ENCODE measurements around the gene ARHGAP45.
A peak's percentile ranks its signal among the peaks of the same experiment; 100 is the strongest.
"Not testable (repeated sequence)": the region's sequence is repeated elsewhere in the genome, so short reads cannot be mapped to it uniquely, and the experiment has no call there.

ARHGAP45 gene, protein sequence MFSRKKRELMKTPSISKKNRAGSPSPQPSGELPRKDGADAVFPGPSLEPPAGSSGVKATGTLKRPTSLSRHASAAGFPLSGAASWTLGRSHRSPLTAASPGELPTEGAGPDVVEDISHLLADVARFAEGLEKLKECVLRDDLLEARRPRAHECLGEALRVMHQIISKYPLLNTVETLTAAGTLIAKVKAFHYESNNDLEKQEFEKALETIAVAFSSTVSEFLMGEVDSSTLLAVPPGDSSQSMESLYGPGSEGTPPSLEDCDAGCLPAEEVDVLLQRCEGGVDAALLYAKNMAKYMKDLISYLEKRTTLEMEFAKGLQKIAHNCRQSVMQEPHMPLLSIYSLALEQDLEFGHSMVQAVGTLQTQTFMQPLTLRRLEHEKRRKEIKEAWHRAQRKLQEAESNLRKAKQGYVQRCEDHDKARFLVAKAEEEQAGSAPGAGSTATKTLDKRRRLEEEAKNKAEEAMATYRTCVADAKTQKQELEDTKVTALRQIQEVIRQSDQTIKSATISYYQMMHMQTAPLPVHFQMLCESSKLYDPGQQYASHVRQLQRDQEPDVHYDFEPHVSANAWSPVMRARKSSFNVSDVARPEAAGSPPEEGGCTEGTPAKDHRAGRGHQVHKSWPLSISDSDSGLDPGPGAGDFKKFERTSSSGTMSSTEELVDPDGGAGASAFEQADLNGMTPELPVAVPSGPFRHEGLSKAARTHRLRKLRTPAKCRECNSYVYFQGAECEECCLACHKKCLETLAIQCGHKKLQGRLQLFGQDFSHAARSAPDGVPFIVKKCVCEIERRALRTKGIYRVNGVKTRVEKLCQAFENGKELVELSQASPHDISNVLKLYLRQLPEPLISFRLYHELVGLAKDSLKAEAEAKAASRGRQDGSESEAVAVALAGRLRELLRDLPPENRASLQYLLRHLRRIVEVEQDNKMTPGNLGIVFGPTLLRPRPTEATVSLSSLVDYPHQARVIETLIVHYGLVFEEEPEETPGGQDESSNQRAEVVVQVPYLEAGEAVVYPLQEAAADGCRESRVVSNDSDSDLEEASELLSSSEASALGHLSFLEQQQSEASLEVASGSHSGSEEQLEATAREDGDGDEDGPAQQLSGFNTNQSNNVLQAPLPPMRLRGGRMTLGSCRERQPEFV

GRCh38 chr19:1066748-1067340 lies at the start of gene ARHGAP45:
Gene ARHGAP45, plus strand, starts transcription at chr19:1067167. Its CDS starts 239 bp downstream, at chr19:1067406.
- no peak for DNase-seq

- DNase-seq: no peak
Observed at GRCh38 chr19:1017906-1018305, 49.1 kb upstream of the ARHGAP45 start.

DNA sequence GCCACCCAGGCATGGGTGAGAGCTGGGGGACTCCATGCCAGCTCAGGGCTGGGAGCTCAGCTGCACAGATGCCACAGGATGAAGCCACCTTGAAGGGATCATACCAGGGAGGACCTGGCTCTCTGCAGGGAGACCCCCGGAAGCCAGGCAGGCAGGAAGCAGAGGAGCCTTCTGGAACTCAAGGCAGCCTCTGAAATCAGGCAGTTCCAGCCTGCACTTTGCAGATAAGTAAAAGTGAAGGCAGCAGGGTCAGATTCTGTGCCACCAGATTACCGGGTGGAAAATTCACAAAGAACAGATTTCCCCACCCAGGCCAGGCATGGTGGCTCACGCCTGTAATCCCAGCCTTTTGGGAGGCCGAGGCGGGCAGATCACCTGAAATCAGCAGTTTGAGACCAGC lies 48.6 kb upstream of the ARHGAP45 start:
- DNase-seq: no peak

DNA sequence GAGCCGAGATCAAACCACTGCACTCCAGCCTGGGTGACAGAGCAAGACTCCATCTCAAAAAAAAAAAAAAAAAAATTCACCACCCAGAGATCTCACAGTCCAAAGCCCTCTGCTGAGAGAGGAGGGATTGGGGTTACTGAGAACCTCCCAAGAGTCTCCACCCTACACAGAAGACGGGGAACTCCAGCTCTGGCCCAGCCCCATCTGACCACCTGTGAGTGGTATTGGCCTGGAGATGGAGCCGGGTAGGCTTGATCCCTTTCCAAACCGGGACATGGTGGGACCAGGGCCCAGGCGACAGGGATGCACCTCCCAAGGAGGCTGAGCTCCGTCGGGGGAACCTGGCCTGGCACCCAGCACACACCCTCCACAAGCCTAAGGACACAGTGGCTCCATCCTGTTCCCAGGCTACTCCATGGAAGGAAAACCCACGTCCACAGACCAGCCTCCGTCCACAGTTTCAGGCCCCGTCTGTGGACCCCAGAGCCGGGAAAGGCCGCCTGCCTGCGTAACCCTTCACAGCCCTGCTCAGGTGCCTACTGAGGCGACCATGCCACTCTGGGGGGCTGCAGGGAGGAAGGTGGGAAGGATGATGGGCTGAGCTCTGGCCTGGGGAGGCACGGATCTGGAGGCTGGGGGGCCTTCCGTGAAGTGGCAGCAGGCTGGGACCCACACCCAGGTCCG lies 47.9 kb upstream of the ARHGAP45 start:
- DNase-seq: no peak

DNA sequence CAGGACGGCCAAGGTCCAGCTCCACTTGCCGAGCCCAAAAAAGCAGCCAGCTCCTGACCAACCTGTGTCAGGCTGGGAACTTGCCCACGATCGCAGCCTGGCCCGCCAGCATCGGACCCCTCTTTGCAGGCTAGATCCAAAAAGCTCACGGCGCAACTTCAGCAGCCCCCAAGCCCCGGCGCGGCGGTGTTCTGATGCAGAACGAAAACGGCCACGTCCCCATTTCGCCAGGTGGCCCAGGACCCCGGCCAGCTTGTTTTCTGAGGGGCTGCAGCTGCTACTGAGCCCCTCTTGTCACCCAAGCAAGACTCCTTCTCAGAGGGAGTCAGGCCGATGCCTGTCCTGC lies 47.4 kb upstream of the ARHGAP45 start:
- no peak for DNase-seq

- DNase-seq: no peak
Observed at GRCh38 chr19:1019980-1020867, 46.7 kb upstream of the ARHGAP45 start.

DNA sequence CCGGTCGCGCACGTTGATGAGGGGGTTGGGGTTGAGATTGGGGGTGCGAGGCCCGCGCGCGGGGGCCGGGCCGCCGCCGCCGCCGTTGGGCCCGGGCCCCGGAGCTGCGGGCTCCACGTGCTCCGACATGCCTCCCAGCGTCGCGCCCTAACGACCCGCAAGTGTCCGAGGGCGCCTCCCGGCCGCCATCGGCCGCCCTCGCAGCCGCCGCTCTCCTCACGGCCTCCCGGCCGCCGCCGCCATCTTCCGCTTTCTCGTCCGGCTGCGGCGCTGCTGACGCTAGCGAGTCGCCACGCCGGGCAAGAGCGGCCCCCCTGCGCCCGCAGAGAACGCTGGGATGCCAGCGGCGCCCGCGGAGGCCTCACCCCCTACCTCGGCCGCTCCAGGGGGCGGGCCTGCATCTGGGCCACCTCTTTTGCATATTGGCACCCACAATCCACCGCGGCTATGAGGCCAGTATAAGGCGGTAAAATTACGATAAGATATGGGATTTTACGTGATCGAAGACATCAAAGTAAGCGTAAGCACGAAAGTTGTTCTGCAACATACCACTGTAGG lies 46.0 kb upstream of the ARHGAP45 start, which contains the start of gene TMEM259:
Gene TMEM259, minus strand, starts transcription at position 256 of the 558 bp plus-strand sequence. Its CDS starts 127 bp downstream, at position 129.
- peak; percentile 87 for DNase-seq

DNA sequence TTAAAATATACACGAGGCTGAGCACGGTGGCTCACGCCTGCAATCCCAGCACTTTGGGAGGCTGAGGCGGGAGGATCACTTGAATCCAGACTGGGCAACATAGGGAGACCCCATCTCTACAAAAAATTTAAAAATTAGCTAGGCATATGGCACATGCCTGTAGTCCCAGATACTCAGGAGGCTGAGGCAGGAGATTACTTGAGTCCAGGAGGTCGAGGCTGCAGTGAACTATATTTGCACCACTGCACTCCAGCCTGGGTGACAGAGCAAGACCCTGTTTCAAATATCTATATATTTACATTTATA lies 43.1 kb upstream of the ARHGAP45 start:
- DNase-seq: not testable (repeated sequence)

GRCh38 chr19:1025080-1025479 lies 41.9 kb upstream of the ARHGAP45 start:
- not testable (repeated sequence) for DNase-seq

DNA sequence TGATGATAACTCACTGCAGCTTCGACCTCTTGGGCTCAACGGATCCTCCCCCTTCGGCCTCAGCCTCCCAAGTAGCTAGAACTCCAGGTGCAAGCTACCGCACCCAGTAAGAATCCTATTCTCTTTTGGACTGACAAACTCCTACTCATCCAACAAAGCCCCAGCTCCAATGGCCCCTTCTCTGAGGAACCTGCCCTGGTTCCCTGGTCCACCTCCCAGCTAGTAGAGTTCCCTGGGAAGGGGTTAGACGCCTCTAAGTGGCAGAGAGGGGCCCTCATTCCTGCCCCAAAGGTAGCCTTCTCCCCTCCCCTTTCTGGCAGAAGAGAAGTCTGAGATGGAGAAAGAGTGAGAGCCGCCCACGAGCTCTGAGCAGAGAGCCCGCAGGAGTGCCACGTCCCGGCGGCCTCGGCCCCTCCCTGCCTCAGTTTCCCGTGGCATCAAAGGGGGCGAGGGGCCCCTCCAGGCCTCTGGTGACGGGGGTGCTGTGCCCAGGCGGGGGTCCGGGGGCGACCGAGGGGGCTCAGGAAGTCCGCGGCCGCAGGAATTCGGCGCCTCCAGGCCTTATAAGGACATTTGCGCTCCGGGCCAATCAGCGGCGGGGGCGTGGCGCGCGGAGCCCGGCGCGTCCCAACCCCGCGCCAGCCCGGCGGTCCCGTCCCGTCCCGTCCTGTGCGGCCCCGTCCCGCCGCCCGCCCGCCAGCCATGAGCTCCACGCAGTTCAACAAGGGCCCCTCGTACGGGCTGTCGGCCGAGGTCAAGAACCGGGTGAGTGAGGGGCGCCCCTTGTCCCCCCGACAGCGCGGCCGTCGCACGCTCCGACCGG lies 40.8 kb upstream of the ARHGAP45 start, which contains the start of gene CNN2:
Gene CNN2, plus strand, starts transcription at position 649 of the 823 bp plus-strand sequence. Its CDS starts 54 bp downstream, at position 703.
- DNase-seq: no peak

DNA sequence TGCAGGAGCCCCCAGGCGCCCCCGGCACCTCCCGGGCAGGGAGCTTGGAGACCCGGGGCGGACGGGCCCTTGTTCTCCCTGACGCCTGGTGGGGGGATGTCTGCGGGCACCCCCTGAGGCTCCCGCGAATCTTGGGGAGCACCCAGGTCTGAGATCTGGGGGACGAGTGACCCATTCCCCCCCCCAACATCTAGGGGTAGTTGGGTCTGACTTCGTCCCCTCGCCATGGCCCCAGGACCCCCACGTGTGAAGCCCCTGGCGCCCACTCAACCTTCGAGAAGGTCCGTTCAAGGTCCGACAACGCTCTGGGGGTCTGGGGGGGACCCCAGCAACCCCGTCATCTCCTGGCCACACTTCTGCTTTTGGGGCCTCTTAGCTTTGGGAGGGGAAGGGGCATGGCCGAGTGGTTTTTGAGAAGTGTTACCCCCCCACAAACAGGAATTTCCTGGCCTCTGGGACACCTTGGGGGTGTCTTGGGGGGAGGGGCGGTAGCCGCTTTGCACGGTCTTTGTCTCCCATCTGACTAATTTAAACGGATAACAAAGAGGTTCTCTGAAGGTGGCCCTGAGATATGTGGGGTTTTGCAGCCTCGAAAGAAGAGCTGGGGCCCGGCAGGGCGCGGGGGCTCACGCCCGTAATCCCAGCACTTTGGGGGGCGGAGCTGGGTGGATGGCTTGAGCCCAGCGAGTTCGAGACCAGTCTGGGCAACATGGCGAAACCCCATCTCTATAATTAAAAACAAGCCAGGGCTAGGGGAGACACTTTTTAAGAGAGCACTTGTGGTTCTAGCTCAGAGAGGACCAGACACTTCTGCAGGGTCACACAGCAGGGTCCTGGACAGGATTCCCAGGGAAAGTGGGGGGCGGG lies 40.0 kb upstream of the ARHGAP45 start:
- DNase-seq: no peak

GRCh38 chr19:1027650-1028061 lies 39.3 kb upstream of the ARHGAP45 start:
- DNase-seq: no peak

DNA sequence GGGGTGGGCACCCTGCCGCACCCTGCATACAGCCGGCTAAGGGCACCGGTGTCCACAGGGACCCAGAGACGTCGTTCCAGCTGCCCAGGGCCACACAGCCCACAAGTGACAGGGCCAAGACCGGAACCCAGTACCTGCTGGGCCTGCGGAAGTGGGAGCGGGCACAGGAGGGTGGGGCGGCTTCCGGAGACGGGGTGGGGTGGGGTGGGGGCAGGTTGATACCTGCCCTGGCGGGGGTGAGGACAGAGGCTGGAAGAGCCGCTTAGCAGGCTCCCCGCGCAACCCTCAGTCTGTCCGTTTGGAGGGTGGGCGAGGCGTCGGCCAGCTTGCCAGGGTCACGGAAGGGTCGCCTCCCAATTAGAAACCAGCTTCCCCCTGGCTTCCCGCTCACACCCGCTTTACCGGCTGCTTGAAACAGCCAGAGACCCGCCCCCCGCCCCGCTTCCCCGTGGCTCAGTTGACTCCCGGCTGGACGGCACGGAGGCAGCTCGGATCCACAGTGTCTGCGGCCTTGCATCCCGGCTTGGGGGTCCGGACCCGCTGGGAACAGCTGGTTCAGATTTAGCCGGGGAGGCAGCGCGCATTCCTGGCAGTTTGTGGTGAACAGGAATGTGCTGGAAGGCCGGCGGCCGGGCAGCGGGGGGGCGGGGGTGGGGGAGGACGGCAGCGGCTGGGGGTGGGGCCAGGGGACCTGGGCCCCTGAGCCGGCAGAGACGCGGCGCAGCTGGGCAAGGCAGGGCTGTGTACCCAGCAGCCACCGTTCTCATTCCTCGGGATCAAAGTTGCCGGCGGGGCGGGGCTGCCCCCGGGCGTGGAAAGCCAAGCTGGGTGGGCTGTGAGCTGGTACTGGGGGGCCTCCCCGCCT lies 38.7 kb upstream of the ARHGAP45 start:
- no peak for DNase-seq

DNA sequence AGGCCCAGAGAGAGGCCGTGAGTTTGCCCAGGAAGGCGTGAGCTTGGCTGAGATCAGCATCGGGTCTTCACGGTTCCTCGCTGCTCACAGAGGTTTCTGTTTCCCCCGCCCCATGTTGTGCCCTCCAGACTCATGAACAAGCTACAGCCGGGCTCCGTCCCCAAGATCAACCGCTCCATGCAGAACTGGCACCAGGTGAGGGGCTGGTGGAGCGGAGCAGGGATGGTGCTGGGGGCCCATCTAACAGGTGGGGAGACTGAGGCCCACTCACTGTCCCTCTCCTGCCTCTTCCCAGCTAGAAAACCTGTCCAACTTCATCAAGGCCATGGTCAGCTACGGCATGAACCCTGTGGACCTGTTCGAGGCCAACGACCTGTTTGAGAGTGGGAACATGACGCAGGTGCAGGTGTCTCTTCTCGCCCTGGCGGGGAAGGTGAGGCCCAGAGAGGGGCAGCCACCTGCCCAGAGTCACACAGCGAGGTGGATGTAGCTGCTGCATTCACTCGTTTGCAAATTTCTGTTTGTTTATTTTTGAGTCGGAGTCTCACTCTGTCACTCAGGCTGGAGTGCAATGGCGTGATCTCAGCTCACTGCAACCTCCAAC lies 34.6 kb upstream of the ARHGAP45 start:
- no peak for DNase-seq

DNA sequence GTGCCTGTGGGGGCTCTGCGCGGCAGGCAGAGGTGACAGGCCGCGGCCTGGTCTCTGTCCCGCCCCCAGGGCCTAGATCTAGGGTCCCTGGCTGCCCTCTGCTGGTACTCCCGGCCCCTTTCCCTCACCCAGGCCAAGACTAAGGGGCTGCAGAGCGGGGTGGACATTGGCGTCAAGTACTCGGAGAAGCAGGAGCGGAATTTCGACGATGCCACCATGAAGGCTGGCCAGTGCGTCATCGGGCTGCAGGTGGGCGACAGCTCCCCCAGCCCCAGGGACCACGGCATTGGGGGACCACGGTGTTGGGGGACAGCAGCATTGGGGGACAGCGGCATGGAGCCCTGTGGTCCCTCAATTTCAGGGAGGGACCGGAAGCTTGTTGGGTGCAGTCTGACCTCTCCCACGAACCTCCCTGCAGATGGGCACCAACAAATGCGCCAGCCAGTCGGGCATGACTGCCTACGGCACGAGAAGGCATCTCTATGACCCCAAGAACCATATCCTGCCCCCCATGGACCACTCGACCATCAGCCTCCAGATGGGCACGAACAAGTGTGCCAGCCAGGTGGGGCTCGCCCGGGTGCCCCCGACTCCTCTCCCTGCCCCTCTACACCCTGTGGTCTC lies 30.9 kb upstream of the ARHGAP45 start:
- DNase-seq: no peak

DNA sequence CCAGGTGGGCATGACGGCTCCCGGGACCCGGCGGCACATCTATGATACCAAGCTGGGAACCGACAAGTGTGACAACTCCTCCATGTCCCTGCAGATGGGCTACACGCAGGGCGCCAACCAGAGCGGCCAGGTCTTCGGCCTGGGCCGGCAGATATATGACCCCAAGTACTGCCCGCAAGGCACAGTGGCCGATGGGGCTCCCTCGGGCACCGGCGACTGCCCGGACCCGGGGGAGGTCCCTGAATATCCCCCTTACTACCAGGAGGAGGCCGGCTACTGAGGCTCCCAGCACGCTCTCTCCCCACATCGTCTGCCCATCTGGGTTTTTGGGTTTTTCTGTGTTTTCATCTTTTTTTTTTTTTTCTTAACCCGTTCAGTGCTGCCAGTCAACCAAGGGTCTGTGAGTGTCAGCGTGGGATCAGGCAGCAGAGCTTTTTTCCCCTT lies 29.3 kb upstream of the ARHGAP45 start:
- DNase-seq: no peak

All from NCI-H1436 treated with DMSO at 0.1 percent for 48 hours (cell line).